Measurements from ENCODE around the gene DENND1B. TPM values are rescaled to one million over a fixed set of nuclear protein-coding genes. Genes with fewer than 3 reads are reported as not detected.

Gene DENND1B
- total and polyA plus RNA-seq, 9 of the 15 experiments (the other 6 are each of a cell fraction or from before 2014, with no cell fraction given): 2.1 to 12.1 (median 7.5) TPM

GRCh38 chr1:197515421-197515820 lies 259.9 kb downstream of the DENND1B start (continued):
- TF ChIP-seq CGGBP1 (CRISPR knock-in tag; IDR thresholded peaks at IDR 0.05): no peak

DNA sequence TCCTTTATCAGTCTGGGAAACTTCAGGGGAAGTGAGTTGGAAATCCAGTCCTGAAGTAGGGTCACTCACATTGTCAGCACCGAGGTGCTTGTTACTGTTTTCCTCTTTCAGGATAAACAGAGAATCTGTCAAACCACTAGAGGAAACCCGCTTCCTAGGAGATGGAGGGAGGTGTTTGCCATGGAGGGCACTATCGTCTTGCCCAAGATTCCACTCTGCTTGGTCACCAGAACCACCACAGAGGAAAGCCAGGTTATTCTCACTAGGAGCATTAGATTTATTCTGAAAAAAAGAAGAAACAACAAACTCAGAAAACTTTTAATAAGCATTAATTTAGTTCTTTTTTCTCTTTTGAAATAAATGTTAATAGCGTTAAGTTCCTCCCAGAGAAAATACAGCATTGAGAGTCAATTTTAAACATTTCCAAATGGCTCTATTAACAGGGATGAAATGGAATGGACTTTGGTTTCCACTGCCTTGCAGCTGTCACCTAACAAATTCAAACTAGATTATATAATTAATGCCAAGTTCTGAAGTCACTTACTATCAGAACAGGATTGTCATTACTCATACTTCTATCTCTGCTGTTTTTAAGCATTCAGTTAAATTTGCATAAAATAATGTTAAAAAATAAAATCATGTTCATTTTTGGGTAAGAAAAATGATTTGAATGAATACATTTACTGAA lies 264.4 kb downstream of the DENND1B start:
- DNase-seq (ENCODE audit: extremely low read depth in 1 of 4, low spot score in 3 of 4): no peak
- ATAC-seq: no peak
- Histone ChIP-seq H4K20me1 (replicated peaks; ENCODE audit: control insufficient read depth, insufficient read depth, low read length) (no peaks in the 10 kb centered on the region), H2AFZ (ENCODE audit: low read depth, low read length) (no peak overlapping the region), H3K9me1 (ENCODE audit: control insufficient read depth, insufficient read depth, low read length) (no peaks in the 10 kb centered on the region), H3K27me3 (ENCODE audit: control insufficient read depth in 2 of 2, insufficient read depth in 2 of 2, low read length in 2 of 2) (no peaks in the 10 kb centered on the region), H3K4me3 (no peak overlapping the region), H3K36me3 (ENCODE audit: control insufficient read depth, insufficient read depth, low read length) (peaks cover 4% of the 10 kb centered on the region; the same call in 1 of the 3 replicates), H3K79me2 (ENCODE audit: control insufficient read depth, insufficient read depth, low read length) (no peaks in the 10 kb centered on the region), H3K9ac (ENCODE audit: insufficient read depth in 1 of 2, low read depth in 2 of 2, low read length in 2 of 2) (no peak overlapping the region), H3K27ac (ENCODE audit: extremely low read depth, low read depth, low read length) (no peak overlapping the region), H3K4me2 (ENCODE audit: insufficient read depth, low read length) (no peak overlapping the region), H3K4me1 (replicated peaks in 1 of 2; ENCODE audit: control insufficient read depth in 2 of 2, insufficient read depth in 2 of 2, low read length in 2 of 2) (no peaks in the 10 kb centered on the region), H3K9me3 (replicated peaks; ENCODE audit: control insufficient read depth, insufficient read depth, low read depth, low read length) (no peaks in the 10 kb centered on the region)
- intact Hi-C loops (cut with micrococcal nuclease): loop anchor here (10.0 kb wide), 1 partner anchor 554 kb away; no protein-coding TSS in a partner anchor
- CTCF ChIA-PET (ENCODE audit: low intra/inter-chr PET ratio): no interaction called here
- BruUV-seq (replicated peaks): no TSS peak
- POLR2A ChIA-PET: no interaction called here
- no peak for FAIRE-seq
- in situ Hi-C loops (cut with MboI): no loop called here
- 62% methylated on average over 4 of the region's 4 CpGs for WGBS (ENCODE audit: insufficient coverage, low coverage, missing lambda C conversion rate)
- TF ChIP-seq MTA2 (IDR thresholded peaks at IDR 0.05; ENCODE audit: low read depth) (no peak), L3MBTL2 (IDR thresholded peaks at IDR 0.05) (no peak), KHSRP (IDR thresholded peaks at IDR 0.05) (no peak), TBL1XR1 (IDR thresholded peaks at IDR 0.05; ENCODE audit: low read length in 2 of 2) (no peak), PPARD (CRISPR knock-in tag; IDR thresholded peaks at IDR 0.05) (no peak), SMAD3 (CRISPR knock-in tag; conservative IDR thresholded peaks at IDR 0.05) (no peak), TFAM (CRISPR knock-in tag; conservative IDR thresholded peaks at IDR 0.05) (no peak), TGIF2 (CRISPR knock-in tag; IDR thresholded peaks at IDR 0.05) (no peak), STAT5B (CRISPR knock-in tag; IDR thresholded peaks at IDR 0.05) (no peak), CREB5 (CRISPR knock-in tag; IDR thresholded peaks at IDR 0.05) (no peak), PHB (CRISPR knock-in tag; IDR thresholded peaks at IDR 0.05) (no peak), CEBPZ (IDR thresholded peaks at IDR 0.05; ENCODE audit: borderline replicate concordance, low read depth, low read length) (no peak)
- TF ChIP-seq, protein P1, sequence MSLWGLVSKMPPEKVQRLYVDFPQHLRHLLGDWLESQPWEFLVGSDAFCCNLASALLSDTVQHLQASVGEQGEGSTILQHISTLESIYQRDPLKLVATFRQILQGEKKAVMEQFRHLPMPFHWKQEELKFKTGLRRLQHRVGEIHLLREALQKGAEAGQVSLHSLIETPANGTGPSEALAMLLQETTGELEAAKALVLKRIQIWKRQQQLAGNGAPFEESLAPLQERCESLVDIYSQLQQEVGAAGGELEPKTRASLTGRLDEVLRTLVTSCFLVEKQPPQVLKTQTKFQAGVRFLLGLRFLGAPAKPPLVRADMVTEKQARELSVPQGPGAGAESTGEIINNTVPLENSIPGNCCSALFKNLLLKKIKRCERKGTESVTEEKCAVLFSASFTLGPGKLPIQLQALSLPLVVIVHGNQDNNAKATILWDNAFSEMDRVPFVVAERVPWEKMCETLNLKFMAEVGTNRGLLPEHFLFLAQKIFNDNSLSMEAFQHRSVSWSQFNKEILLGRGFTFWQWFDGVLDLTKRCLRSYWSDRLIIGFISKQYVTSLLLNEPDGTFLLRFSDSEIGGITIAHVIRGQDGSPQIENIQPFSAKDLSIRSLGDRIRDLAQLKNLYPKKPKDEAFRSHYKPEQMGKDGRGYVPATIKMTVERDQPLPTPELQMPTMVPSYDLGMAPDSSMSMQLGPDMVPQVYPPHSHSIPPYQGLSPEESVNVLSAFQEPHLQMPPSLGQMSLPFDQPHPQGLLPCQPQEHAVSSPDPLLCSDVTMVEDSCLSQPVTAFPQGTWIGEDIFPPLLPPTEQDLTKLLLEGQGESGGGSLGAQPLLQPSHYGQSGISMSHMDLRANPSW (CRISPR knock-in tag; IDR thresholded peaks at IDR 0.05): no peak
